Measurements from ENCODE around the gene EXO5. TPM values are rescaled to one million over a fixed set of nuclear protein-coding genes. Genes with fewer than 3 reads are reported as not detected.

EXO5 gene, protein sequence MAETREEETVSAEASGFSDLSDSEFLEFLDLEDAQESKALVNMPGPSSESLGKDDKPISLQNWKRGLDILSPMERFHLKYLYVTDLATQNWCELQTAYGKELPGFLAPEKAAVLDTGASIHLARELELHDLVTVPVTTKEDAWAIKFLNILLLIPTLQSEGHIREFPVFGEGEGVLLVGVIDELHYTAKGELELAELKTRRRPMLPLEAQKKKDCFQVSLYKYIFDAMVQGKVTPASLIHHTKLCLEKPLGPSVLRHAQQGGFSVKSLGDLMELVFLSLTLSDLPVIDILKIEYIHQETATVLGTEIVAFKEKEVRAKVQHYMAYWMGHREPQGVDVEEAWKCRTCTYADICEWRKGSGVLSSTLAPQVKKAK
- total RNA-seq, result 15.8 TPM

GRCh38 chr1:40508375-40509341, at the start of gene EXO5:
TSS of gene EXO5 (plus strand) at chr1:40508767. CDS start at chr1:40514545, 5,778 bp downstream.

DNA sequence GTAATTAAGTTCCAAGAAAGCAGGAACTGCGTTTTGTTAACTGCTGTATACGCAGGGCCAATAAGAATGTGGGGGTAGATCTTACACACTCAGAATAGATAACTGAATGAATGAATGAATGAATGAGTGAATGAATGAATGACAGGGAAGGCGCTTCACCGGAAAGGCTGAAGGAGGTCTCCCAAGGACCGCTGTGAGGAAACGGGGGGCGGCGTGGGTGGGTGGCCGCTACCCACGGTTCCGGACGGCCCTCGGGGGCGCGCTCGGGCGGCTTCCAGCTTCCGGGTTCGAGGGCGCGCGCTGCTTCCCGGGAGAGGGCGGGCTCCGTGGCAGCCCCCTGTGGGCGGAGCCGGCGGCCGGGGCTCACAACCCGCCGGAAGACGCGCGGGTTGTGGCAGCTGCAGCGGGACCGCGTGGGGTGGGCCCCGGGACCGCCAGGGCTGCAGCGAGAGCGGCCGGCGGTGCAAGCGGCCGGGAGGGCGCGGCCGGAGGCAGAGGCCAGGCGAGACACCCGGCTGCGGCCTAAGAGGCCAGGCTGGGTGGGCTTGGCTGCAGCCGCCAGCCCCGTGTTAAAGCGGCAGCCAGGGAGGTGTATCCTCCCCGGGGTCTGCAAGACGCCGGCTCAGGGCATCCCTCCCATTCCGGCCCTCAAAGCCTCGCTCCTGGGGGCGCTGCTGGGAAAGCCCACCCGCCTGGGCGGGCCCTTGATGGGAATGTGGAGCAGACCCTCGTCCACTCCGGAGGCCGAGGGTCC, 31.5 kb upstream of the EXO5 start, which contains the start of gene ZFP69:
Gene ZFP69 (plus strand): TSS at position 367 of the 754 bp plus-strand sequence. CDS start 2,072 bp downstream, outside the sequence.

GRCh38 chr1:40531381-40532061, 23.0 kb downstream of the EXO5 start, which contains the start of gene ZNF684:
TSS of gene ZNF684 (plus strand) at chr1:40531637. CDS start at chr1:40533167, 1,530 bp downstream.

Other genes starting within 250 kb of the EXO5 start
- gene COL9A2, start 191.5 kb upstream of the EXO5 start, total RNA-seq, result 66.9 TPM
- gene SMAP2, start 135.0 kb upstream of the EXO5 start, total RNA-seq, result 25.1 TPM
- gene ZFP69B, start 58.3 kb upstream of the EXO5 start, total RNA-seq, result 10.4 TPM
- 5.4 TPM for gene ZFP69, start 31.5 kb upstream of the EXO5 start, total RNA-seq
- gene ZNF684, start 22.9 kb downstream of the EXO5 start, total RNA-seq, result 7.7 TPM
- 28.6 TPM for gene RIMS3, start 156.9 kb downstream of the EXO5 start, total RNA-seq
- 58.9 TPM for gene NFYC, start 182.9 kb downstream of the EXO5 start, total RNA-seq